Keratinocyte (primary cell): ENCODE data around the gene CAMKMT. TPM values are rescaled to one million over a fixed set of nuclear protein-coding genes. Genes with fewer than 3 reads are reported as not detected.

ENCODE experiments used
- DNase-seq: peaks from one replicate; pipeline ENCODE4 v3.0.0-alpha.2; 2011; ENCODE audit warnings: low read depth, missing footprints, low spot score
- FAIRE-seq: peaks from 2 replicates; lab custom pipeline; 2011; peaks lifted over from hg19 to GRCh38; lab: Jason Lieb, UNC
- H2AFZ ChIP-seq: 2 replicates; pipeline ENCODE4 v1.6.0; 2012; ENCODE audit warnings: low read length, control low read depth, inconsistent platforms; ENCODE audit not compliant: control insufficient read depth
- H3K27ac ChIP-seq: 2 replicates; pipeline ENCODE4 v1.5.1; 2011; ENCODE audit warnings: low read length; ENCODE audit not compliant: control insufficient read depth, insufficient read depth
- H3K27me3 ChIP-seq: 3 replicates; pipeline ENCODE4 v1.6.0; 2011; ENCODE audit warnings: low read length; ENCODE audit not compliant: control insufficient read depth, insufficient read depth; ENCODE audit errors: extremely low read depth
- H3K36me3 ChIP-seq, 2 experiments: 2 replicates in 1 of 2; 3 replicates in 1 of 2; pipeline ENCODE4 v1.5.1; 2011; ENCODE audit warnings: low read length in 2 of 2, mild to moderate bottlenecking in 1 of 2; ENCODE audit not compliant: control insufficient read depth in 2 of 2, insufficient read depth in 2 of 2; ENCODE audit errors: extremely low read depth in 1 of 2
- H3K4me1 ChIP-seq: 3 replicates; pipeline ENCODE4 v1.5.1; 2011; ENCODE audit warnings: low read length; ENCODE audit not compliant: control insufficient read depth, insufficient read depth; ENCODE audit errors: extremely low read depth
- H3K4me2 ChIP-seq: 3 replicates; pipeline ENCODE4 v1.6.0; 2011; ENCODE audit warnings: low read depth, low read length; ENCODE audit not compliant: control insufficient read depth, insufficient read depth; ENCODE audit errors: extremely low read depth
- H3K4me3 ChIP-seq, 3 experiments: fragments of 200-600 bp in 1 of 3; sonication (generic) in 1 of 3; 2 replicates in 2 of 3; 3 replicates in 1 of 3; pipeline ENCODE4 v1.5.1; 2011 to 2016; ENCODE audit warnings: low read length in 3 of 3, mild to moderate bottlenecking in 3 of 3, control low read depth in 2 of 3, inconsistent platforms in 1 of 3, low read depth in 1 of 3, mixed read lengths in 1 of 3, mixed run types in 1 of 3, moderate library complexity in 1 of 3; ENCODE audit not compliant: control insufficient read depth in 2 of 3, insufficient read depth in 2 of 3; ENCODE audit errors: extremely low read depth in 1 of 3
- H3K79me2 ChIP-seq: 2 replicates; pipeline ENCODE4 v1.6.0; 2012; ENCODE audit warnings: low read length; ENCODE audit not compliant: control insufficient read depth, insufficient read depth
- H3K9ac ChIP-seq: 3 replicates; pipeline ENCODE4 v1.6.0; 2011; ENCODE audit warnings: low read length; ENCODE audit not compliant: control insufficient read depth, insufficient read depth; ENCODE audit errors: extremely low read depth
- H3K9me1 ChIP-seq: 3 replicates; pipeline ENCODE4 v1.6.0; 2011; ENCODE audit warnings: low read length; ENCODE audit not compliant: control insufficient read depth, insufficient read depth; ENCODE audit errors: extremely low read depth
- H3K9me3 ChIP-seq: 2 replicates; pipeline ENCODE4 v1.5.1; 2012; ENCODE audit warnings: low read depth, low read length; ENCODE audit not compliant: control insufficient read depth
- H4K20me1 ChIP-seq: 3 replicates; pipeline ENCODE4 v1.6.0; 2011; ENCODE audit warnings: low read length; ENCODE audit not compliant: control insufficient read depth, insufficient read depth; ENCODE audit errors: extremely low read depth
- EZH2 ChIP-seq: IDR thresholded peaks from one replicate; pipeline ENCODE4 v1.6.1; 2012; ENCODE audit warnings: inconsistent platforms, mild to moderate bottlenecking, low read length, moderate library complexity
- dilution Hi-C: fragments of 300-500 bp; cut with MboI; formaldehyde crosslinking; loops from one replicate; pipeline ENCODE4 v1.7.0; 2020; ENCODE audit warnings: low sequenced_read_pairs; ENCODE audit not compliant: extremely low pct_ligation_motif_present
- polyA plus RNA-seq, 5 experiments: library from polyadenylated mRNA; depleted of rRNA in 3 of 5; stranded (reverse) in 3 of 5; stranded (forward) in 1 of 5; unstranded in 1 of 5; fragments of >200 nt; gene quantifications; 1 replicate in 1 of 5; 2 replicates in 3 of 5; 3 replicates in 1 of 5; pipeline versions ENCODE4 v1.2.1 to v1.2.3, GENCODE V29; 2011 to 2012; ENCODE audit warnings: missing spikeins in 2 of 5, low read depth in 1 of 5, low replicate concordance in 1 of 5
- TF ChIP-seq, protein P1 (sequence below), 3 experiments: IDR thresholded peaks in 1 of 3; conservative IDR thresholded peaks in 1 of 3; optimal IDR thresholded peaks in 1 of 3; 2 replicates in 2 of 3; 3 replicates in 1 of 3; pipeline versions ENCODE3 to v1.5.1; 2011; ENCODE audit warnings: low read length in 3 of 3, mild to moderate bottlenecking in 3 of 3, moderate library complexity in 2 of 3, control low read depth in 1 of 3, inconsistent platforms in 1 of 3; ENCODE audit not compliant: insufficient read depth in 2 of 3; ENCODE audit errors: extremely low read depth in 1 of 3

Gene CAMKMT
- polyA plus RNA-seq, 1 donor (not counting 4 experiments of a cell fraction or from before 2014, with no cell fraction given) = 9.9 TPM

DNA sequence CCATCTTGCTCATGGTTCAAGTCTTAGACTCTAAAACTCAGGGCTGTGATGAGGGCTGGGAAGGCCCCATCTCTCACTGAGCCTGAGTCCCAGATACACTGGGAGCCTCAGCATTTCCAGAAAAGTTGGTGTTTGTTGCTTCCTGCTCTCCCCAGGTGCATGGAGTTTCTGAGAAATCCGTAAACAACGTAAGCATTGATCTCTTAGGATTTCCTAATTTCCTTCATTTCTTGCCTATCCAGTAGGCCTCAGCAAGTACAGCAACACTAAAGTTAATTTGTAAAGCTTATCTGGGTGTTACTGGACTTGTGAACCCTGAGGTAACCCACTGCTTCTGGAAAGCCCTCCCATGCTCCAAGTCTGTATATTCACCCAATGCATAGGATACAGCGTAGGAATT is 380.3 kb downstream of the CAMKMT start:
- Histone ChIP-seq H3K4me1 (no peaks in the 10 kb centered on the region), H3K4me3 (no peak overlapping the region), H3K79me2 (no peaks in the 10 kb centered on the region), H3K4me2 (no peak overlapping the region), H3K9me1 (no peaks in the 10 kb centered on the region), H3K27ac (no peak overlapping the region), H3K27me3 (no peaks in the 10 kb centered on the region), H4K20me1 (no peaks in the 10 kb centered on the region), H2AFZ (no peak overlapping the region), H3K36me3 (no peaks in the 10 kb centered on the region), H3K9ac (no peak overlapping the region), H3K9me3 (no peaks in the 10 kb centered on the region)
- TF ChIP-seq, protein P1, sequence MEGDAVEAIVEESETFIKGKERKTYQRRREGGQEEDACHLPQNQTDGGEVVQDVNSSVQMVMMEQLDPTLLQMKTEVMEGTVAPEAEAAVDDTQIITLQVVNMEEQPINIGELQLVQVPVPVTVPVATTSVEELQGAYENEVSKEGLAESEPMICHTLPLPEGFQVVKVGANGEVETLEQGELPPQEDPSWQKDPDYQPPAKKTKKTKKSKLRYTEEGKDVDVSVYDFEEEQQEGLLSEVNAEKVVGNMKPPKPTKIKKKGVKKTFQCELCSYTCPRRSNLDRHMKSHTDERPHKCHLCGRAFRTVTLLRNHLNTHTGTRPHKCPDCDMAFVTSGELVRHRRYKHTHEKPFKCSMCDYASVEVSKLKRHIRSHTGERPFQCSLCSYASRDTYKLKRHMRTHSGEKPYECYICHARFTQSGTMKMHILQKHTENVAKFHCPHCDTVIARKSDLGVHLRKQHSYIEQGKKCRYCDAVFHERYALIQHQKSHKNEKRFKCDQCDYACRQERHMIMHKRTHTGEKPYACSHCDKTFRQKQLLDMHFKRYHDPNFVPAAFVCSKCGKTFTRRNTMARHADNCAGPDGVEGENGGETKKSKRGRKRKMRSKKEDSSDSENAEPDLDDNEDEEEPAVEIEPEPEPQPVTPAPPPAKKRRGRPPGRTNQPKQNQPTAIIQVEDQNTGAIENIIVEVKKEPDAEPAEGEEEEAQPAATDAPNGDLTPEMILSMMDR (optimal IDR thresholded peaks at IDR 0.05 in 1 of 3, IDR thresholded peaks at IDR 0.05 in 1 of 3, conservative IDR thresholded peaks at IDR 0.05 in 1 of 3; ENCODE audit: extremely low read depth in 1 of 3, insufficient read depth in 2 of 3, low read length in 3 of 3) = no peak
- no peak for TF ChIP-seq EZH2
- DNase-seq (no peak), FAIRE-seq (no peak)
- dilution Hi-C loops = no loop called here

- Histone ChIP-seq H3K36me3 (no peaks in the 10 kb centered on the region), H2AFZ (no peak overlapping the region), H3K79me2 (no peaks in the 10 kb centered on the region), H3K4me3 (no peak overlapping the region), H3K27me3 (no peaks in the 10 kb centered on the region), H3K27ac (no peak overlapping the region), H3K9me3 (no peaks in the 10 kb centered on the region), H3K4me1 (peaks cover 4% of the 10 kb centered on the region), H4K20me1 (no peaks in the 10 kb centered on the region), H3K4me2 (no peak overlapping the region), H3K9ac (no peak overlapping the region), H3K9me1 (no peaks in the 10 kb centered on the region)
- TF ChIP-seq, protein P1 (optimal IDR thresholded peaks at IDR 0.05 in 1 of 3, IDR thresholded peaks at IDR 0.05 in 1 of 3, conservative IDR thresholded peaks at IDR 0.05 in 1 of 3; ENCODE audit: extremely low read depth in 1 of 3, insufficient read depth in 2 of 3, low read length in 3 of 3) = no peak
- no peak for TF ChIP-seq EZH2
- FAIRE-seq (no peak), DNase-seq (no peak)
- dilution Hi-C loops = no loop called here
These were observed 381.7 kb downstream of the CAMKMT start for GRCh38 chr2:44743473-44743872.
